ENCODE results near the gene RHOJ.

Gene RHOJ

DNA sequence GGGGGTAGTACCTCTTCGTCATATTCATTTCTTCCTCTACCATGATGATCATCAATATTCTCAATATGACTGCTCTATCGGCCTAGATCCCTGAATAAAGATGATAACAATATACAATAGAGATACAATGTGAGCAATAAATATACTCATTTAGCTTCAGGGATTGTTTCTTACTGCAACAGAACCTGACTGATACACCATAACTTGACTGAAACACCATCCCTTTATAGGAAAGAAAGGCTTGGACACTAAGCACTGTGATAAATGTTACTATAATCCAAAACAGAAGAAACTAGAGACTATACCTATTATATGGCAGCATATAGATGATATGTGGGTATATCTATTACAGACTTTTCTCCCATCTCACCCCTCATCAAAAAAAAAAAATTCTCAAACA lies 1.2 kb upstream of the RHOJ start:
- in situ Hi-C loops (cut with HindIII; ENCODE audit: low pct_ligation_motif_present, low pct_unique_long_range_greater_than_20kb, low sequenced_read_pairs): no loop called here
- no peak for DNase-seq

DNA sequence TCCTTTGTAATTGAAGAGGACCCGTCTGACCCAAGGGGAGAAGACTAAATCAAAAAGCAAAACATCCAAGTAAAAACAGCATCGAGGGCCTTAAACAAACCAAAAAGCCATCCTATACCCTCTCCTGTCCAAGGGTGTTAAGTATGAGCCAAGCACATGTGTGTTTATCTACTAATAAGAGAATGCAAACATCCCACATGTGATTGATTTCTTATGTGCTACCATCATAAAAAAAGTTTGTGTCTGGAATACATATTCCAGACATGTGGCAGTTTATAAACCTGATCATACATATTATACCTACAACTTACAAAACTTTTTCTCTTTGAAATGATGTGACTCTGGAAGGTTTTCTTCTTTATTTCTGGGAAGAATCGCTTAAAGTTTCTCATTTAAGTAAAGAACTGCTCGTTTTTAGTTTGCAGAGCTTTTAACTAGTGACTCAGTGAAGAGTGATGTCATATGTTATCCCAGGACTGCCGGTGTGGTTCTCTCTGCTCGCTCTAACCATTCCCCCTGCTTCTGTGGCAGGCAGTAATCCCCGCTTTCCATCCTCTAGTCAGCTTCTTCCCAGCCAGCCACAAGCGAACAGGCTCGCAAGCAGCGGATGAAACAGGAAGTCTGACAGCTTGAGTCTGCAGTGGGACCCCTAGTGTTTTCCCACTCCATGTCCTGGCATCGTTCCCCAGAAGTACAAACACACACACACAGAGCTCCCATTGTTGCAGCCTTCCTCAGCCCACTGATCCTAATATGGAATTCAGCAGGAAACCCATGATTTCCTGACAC lies 431 bp upstream of the RHOJ start:
- in situ Hi-C loops (cut with HindIII; ENCODE audit: low pct_ligation_motif_present, low pct_unique_long_range_greater_than_20kb, low sequenced_read_pairs): no loop called here
- peak; percentile 54 for DNase-seq

DNA sequence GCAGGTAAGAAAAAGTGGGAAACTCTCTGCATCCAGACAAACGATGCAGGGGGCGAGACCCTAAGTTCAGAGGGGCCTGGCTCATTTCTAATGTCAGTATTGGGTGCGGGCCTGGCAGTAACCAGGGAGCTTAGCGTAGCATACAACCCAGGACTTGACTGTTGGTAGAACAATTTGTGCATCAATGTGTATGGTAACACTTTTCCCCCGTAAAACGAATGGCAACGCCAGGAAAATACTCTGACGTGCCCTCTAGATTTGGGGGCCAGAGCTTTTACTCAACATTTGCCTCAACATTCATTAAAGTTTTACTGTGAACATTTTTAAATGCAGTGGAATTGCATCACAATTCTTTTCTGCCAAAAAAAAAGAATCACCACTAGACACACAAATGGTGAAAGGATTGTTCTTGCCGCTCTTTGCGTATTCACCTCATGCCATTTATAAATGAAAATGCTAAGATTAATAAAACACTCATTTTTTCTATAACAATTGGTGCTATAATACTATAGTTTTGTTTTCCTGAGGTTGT lies 867 bp downstream of the RHOJ start:
- in situ Hi-C loops (cut with HindIII; ENCODE audit: low pct_ligation_motif_present, low pct_unique_long_range_greater_than_20kb, low sequenced_read_pairs): no loop called here
- no peak for DNase-seq

DNA sequence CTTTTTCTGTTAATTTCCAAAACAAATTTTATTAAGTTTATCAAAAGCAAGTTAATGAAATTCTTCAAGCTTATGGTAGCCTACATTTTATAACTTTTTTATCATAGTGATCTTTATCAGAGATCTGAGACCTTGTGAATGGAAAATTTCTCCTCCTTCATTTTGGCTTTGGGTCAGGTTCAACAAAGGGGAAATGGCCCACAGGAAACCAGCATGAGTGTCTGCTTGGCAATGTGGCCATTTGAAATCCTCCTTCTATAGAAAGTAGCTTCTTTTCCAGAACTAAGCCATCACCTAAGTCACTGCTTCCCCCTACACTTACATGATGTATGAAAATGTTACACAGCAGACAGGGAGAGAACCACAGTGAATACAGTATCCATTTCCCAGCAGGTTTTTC lies 1.6 kb downstream of the RHOJ start:
- no peak for DNase-seq

DNA sequence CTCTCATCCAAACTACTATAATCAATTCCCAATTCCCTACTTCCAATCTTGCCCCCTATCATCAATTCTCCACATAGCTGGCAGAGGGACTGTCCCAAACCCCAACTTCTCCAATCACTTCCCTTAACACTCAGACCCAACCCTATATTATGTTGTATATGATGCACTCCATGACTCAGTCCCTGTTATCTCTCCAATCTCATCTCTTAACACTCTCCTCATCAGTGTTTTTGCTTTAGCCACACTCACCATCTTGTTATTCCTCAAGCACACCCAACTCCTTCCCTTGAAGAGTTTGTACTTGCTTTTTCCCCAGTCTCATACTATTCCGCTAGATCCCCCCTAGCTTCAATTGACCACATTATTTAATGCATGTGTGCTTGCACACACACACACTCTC lies 4.9 kb downstream of the RHOJ start:
- no peak for DNase-seq
- in situ Hi-C loops (cut with HindIII; ENCODE audit: low pct_ligation_motif_present, low pct_unique_long_range_greater_than_20kb, low sequenced_read_pairs): no loop called here

More for the DNA sequence above, 1.6 kb downstream of the RHOJ start:
- in situ Hi-C loops (cut with HindIII; ENCODE audit: low pct_ligation_motif_present, low pct_unique_long_range_greater_than_20kb, low sequenced_read_pairs): no loop called here

DNA sequence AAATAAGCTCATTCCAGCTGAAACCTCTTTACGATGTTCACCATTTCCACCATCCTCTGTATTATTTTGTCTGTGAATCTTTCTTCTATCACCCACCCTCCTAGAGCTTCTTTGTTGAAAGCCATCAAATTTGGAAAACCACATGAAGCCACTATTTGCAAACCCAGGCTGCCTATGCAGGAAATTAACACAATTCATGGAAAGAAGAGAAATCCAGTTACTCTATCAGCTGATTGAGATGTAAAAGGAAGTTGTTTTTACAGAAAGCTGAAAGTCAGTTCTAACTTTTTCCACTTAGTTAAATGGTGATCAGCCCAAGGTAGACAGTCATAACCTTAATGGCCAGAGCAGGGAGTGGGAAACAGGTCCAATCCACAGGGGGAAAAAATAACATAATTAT lies 6.6 kb downstream of the RHOJ start:
- in situ Hi-C loops (cut with HindIII; ENCODE audit: low pct_ligation_motif_present, low pct_unique_long_range_greater_than_20kb, low sequenced_read_pairs): no loop called here
- no peak for DNase-seq

DNA sequence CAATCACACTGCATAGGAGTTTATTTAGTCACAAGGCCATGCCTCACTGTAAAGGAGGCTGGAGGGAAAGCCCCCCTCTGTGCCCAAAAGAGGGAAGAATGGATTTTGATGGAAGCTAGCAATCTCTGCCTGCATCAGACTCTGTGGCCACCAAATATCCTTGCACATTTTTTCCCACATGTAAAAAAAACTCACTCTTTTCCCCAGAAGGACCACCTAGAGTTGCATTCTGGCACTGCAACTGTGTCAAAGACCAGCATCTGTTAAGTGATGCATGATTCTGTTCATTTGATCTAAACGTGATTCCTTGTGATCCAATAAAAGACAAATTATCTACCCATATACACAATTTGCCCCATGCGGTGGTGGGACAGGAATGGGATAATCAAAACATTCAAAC lies 8.0 kb downstream of the RHOJ start:
- no peak for DNase-seq
- in situ Hi-C loops (cut with HindIII; ENCODE audit: low pct_ligation_motif_present, low pct_unique_long_range_greater_than_20kb, low sequenced_read_pairs): no loop called here

DNA sequence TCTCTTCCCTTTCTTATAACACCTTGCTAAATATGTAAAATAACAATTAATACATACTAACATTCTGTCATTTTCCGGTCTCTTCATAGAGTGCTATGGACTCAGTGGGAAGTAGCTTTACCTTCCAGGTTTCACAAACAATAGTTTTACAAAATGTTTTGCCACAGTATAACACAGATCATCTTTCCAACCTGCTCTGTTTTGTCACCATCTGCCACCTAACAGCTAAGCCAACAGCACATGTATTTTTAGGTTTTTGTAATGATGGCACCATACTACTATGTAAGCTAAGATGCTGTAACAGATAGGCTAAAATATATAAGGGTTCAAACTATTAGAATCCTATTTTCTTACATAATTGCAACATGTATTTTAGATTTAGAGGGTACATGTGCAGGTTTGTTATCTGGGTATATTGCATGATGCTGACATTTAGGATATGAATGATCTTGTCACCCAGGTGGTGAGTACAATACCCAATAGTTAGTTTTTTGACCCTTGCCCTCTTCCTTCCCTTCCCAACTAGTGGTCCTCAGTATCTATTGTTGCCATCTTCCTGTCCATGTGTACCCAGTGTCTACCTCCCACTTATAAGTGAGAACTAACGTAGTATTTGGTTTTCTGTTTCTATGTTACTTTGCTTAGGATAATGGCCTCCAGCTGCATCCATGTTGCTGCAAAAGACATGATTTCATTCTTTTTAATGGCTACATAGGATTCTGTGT lies 8.7 kb downstream of the RHOJ start:
- in situ Hi-C loops (cut with HindIII; ENCODE audit: low pct_ligation_motif_present, low pct_unique_long_range_greater_than_20kb, low sequenced_read_pairs): no loop called here
- no peak for DNase-seq

DNA sequence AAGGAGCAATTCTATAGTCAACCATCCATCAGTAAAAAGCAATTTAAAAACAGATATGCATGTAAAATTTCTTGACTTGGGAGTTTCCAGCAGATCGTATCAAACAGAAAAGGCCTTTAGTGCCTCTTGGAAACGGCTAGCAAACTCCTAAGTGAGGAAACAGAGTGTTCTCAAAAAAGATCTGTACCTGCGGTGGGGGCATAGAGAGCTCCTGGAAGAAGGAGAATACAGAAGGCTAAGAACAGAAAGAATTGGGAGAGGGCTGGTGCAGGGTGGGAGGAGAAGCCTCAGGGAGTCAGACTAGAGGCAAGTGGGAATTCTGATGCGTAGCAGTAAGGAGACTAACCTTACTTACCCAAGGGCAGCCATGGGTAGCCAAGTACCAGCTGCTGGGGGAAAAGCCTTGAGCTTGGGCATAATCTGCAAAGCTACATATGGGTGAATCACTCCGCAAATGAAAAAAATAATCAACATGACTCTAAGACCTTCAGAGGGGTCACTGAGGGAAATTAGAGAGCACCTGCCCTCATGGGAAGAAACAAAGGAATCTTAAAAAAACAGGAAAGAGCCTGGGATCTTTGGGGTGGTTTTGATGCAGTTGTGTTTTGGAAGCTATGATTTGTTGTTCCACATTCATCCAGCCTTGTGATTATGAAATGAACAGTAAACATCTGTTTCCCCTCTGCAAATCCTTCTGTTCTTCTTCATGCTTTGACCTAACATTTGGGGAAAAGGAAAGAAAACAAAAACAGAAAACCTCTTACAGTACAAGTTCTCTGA lies 10.4 kb downstream of the RHOJ start:
- no peak for DNase-seq
- in situ Hi-C loops (cut with HindIII; ENCODE audit: low pct_ligation_motif_present, low pct_unique_long_range_greater_than_20kb, low sequenced_read_pairs): no loop called here

DNA sequence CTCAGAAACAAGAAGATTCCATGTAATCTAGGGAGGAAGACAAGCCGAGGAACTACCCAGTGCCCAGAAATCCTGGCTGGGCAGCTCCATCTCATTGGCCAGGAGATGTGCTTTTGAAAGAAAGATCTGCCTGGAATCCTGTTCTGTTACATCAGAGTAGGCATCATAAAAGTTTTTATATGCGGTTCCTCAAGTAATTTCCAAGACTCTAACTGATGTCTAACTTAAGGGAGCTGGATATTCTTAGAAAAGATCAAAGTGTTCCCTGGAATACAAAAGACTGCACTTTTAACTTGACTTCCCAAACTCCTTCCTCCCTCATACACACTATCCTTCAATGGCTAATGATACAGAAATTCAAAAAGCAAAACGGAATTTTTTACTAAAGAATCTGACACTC lies 16.3 kb downstream of the RHOJ start:
- no peak for DNase-seq
- in situ Hi-C loops (cut with HindIII; ENCODE audit: low pct_ligation_motif_present, low pct_unique_long_range_greater_than_20kb, low sequenced_read_pairs): no loop called here

DNA sequence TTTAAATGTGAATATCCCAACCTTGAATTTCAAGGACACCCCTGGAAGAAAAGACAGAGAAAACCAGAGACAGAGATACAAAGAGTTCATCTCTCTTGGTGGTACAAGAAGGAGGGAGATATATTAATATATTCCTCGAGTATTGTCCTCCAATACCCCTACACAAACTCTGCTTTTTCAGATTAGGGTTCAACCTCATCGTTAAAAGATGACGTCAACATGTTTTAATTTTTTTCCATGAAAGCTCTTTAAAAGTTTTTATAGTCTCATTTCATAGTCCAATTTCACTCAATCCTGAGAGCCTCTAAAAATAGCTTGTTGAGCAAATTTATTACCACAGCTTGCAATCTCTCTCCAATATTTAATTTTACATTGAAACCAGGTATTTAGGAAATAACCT lies 19.4 kb downstream of the RHOJ start:
- in situ Hi-C loops (cut with HindIII; ENCODE audit: low pct_ligation_motif_present, low pct_unique_long_range_greater_than_20kb, low sequenced_read_pairs): no loop called here
- no peak for DNase-seq

DNA sequence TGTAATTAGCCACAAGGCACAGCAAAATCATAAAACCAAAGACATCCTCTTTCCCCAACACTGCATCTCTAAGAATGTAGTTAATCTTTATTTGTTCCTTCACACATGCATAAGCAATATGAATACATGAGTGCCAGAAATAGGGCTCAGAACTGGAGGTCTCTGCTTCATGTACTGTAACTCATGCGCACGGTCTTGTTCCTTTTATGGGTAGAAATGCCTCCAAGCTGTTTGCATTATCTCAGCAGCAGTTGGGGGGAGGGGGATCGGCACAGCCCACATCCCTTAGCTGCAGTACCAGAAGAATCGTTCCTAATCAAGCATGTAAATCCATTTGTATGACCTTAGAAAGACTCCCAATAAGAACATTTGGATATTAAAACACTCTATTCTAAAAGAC lies 20.0 kb downstream of the RHOJ start:
- in situ Hi-C loops (cut with HindIII; ENCODE audit: low pct_ligation_motif_present, low pct_unique_long_range_greater_than_20kb, low sequenced_read_pairs): no loop called here
- DNase-seq: no peak

DNA sequence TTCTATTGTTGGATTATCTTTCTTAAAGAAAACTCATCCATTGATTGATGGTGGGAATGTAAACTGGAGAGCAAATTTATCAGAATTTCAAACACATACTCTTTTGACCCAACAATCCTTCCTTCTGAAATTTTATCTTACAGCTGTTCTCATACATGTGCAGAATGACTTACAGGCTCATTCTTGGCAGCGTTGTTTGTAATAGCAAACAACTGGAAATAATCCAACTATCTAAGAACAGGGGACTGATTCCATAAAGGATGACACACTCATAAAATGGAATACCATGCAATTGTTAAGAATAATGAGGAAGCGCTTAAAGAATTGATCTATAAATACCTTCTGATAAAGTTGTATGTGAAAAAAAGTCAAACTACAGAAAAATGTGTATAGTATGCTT lies 24.0 kb downstream of the RHOJ start:
- DNase-seq: no peak
- in situ Hi-C loops (cut with HindIII; ENCODE audit: low pct_ligation_motif_present, low pct_unique_long_range_greater_than_20kb, low sequenced_read_pairs): no loop called here

DNA sequence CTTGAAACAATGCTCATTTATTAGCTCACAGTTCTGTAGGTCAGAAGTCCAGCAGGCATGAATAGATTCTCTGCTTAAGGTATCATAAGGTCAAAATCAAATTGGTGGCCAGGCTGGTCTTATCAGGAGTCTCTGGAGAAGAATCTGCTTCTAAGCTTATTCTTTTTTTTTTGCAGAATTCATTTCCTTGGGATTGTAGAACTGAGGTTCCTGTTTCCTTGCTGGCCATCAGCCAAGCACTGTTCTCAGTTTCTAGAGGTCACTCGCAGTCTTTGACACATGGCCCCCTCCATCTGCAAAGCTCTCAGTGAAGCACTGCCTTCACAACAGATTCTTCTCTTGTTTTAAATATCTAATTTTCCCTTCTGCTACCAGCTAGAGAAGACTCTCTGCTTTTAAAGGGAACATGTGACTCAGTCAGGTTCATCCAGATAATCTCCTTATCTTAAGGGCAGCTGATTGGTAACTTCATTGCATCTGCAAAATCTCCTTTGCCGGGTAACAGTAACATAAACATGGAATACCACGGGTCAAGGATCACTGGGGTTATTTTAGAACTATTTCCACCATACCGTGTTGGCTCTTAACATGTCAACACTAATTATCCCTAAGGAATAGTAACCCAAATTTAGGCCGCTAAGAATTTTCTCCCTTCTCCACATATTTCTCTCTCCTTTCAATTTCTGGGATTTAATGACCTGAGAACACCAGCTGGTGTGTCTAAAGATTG lies 25.3 kb downstream of the RHOJ start:
- no peak for DNase-seq
- in situ Hi-C loops (cut with HindIII; ENCODE audit: low pct_ligation_motif_present, low pct_unique_long_range_greater_than_20kb, low sequenced_read_pairs): no loop called here

DNA sequence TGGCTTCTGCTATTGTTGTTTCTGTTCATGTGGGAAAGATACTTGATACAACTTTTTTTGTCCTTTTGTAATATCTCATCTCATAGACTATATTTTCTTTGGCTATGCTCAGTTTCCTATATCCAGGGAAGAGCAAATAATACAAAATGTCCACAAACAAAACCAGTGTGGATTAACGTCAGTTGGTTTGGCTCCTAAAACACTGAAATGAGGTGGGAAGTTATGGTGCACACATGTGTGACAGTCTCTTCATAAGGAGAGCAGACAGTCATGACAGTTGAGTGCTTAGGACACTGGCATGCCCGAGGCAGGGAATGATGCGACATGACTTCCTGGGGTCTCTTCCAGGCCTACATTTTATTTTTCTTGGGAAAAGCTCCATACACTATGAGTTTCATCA lies 27.5 kb downstream of the RHOJ start:
- no peak for DNase-seq
- in situ Hi-C loops (cut with HindIII; ENCODE audit: low pct_ligation_motif_present, low pct_unique_long_range_greater_than_20kb, low sequenced_read_pairs): no loop called here

DNA sequence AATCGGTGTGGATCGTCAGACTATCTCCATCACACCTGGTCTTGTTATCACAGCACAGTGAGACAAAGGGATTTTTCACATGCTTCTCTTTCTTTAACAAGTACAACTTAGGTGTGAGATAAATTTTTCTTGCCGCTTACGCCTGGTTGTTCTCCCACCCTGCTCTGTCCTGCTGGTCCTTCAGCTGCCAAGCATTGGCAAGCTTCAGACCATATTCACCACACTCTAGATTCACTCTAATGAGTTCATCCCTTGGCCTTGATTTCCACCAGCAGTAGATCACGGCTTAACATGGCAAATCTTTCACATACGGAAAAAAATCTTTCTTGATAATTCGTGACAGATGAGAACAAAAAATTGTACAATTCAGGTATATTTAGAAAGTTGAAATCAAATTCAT lies 33.5 kb downstream of the RHOJ start:
- in situ Hi-C loops (cut with HindIII; ENCODE audit: low pct_ligation_motif_present, low pct_unique_long_range_greater_than_20kb, low sequenced_read_pairs): no loop called here
- DNase-seq: no peak

DNA sequence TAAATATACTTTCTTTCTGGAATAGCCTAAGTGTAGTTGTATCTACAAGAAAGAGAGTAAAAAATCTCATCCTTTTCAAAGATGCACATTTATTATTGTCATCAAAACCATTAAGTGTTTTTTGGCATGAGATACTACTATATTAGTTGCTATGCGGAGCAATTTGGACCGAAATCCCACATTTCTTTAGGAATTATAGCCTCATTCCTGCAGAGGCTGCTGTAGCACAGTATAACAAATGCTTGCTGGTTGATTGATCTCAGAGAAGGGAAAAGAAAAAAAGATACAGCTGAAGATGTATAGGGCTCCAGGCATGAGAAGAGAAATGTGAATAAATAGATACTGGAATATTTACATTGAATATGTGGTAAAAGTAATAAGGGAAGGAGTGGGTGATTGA lies 36.0 kb downstream of the RHOJ start:
- no peak for DNase-seq
- in situ Hi-C loops (cut with HindIII; ENCODE audit: low pct_ligation_motif_present, low pct_unique_long_range_greater_than_20kb, low sequenced_read_pairs): no loop called here

DNA sequence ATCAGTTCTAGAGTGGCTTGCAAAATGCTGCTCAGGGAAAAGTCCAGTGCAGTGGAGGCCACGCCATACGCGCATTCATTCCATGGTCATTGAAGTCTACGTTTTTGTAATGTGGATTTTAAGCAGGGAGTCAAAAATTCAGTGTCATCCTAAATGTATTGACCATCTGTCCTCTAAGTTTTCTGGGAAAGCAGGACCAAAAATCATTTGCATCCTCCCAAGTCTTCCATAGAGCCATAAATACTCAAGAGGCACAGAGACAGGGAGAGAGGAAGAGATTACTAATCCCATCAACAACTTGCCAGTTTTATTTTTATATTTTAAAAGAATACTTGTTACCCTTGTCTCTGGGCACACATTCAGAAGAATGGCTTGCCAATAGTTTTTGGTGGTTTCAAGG lies 36.9 kb downstream of the RHOJ start:
- in situ Hi-C loops (cut with HindIII; ENCODE audit: low pct_ligation_motif_present, low pct_unique_long_range_greater_than_20kb, low sequenced_read_pairs): no loop called here
- DNase-seq: no peak

DNA sequence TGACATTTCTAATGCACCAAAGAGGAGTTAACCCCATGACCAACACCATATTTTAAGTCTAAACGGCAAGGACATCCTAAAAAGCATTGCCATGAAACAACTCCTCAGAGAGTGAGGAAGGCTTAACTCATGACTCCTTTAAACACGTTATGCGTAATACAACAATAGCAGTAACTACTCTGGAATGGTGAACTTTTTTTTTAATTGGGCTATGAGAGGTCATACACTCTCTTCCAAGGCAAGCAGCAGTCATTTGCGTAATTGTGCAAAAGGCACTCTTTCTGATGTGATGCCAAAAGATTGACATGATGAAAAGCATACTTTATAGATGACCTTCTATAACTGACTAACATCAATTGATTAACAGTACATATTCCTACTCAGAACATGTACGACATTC lies 39.4 kb downstream of the RHOJ start:
- in situ Hi-C loops (cut with HindIII; ENCODE audit: low pct_ligation_motif_present, low pct_unique_long_range_greater_than_20kb, low sequenced_read_pairs): no loop called here
- DNase-seq: no peak
